Mucosa of rectum (tissue), 2 donors: ENCODE results near the gene SH2B2.
A peak's percentile ranks its signal among the peaks of the same experiment; 100 is the strongest.
"Not testable (repeated sequence)": the region's sequence is repeated elsewhere in the genome, so short reads cannot be mapped to it uniquely, and the experiment has no call there.

ENCODE experiments used
- H3K27ac ChIP-seq, 2 donors: one replicate each; pipeline ENCODE4 v1.7.0; 2013; ENCODE audit warnings: inconsistent platforms in 2 of 2, low read depth in 2 of 2, low read length in 2 of 2
- H3K27me3 ChIP-seq, 2 donors: one replicate each; pipeline ENCODE4 v1.7.0; 2013; ENCODE audit warnings: low read length in 2 of 2; ENCODE audit not compliant: control insufficient read depth in 2 of 2, insufficient read depth in 2 of 2
- H3K36me3 ChIP-seq, 2 donors: one replicate each; pipeline ENCODE4 v1.7.0; 2013; ENCODE audit warnings: low read length in 2 of 2; ENCODE audit not compliant: control insufficient read depth in 2 of 2, insufficient read depth in 2 of 2
- H3K4me1 ChIP-seq, 2 donors: one replicate each; pipeline ENCODE4 v1.7.0; 2013; ENCODE audit warnings: low read length in 2 of 2, mild to moderate bottlenecking in 1 of 2; ENCODE audit not compliant: control insufficient read depth in 2 of 2, insufficient read depth in 2 of 2
- H3K4me3 ChIP-seq, 2 donors: one replicate each; pipeline ENCODE4 v1.7.0; 2013; ENCODE audit warnings: low read length in 2 of 2
- H3K9ac ChIP-seq, 2 donors: one replicate each; pipeline ENCODE4 v1.7.0; 2013; ENCODE audit warnings: low read length in 2 of 2, low read depth in 1 of 2, mild to moderate bottlenecking in 1 of 2
- H3K9me3 ChIP-seq, 2 donors: one replicate each; pipeline ENCODE4 v1.7.0; 2013; ENCODE audit warnings: low read length in 2 of 2; ENCODE audit not compliant: control insufficient read depth in 2 of 2
- donor health status: healthy.
- donor health status: Normal muscosa, but diverticular disease.

SH2B2 gene

DNA sequence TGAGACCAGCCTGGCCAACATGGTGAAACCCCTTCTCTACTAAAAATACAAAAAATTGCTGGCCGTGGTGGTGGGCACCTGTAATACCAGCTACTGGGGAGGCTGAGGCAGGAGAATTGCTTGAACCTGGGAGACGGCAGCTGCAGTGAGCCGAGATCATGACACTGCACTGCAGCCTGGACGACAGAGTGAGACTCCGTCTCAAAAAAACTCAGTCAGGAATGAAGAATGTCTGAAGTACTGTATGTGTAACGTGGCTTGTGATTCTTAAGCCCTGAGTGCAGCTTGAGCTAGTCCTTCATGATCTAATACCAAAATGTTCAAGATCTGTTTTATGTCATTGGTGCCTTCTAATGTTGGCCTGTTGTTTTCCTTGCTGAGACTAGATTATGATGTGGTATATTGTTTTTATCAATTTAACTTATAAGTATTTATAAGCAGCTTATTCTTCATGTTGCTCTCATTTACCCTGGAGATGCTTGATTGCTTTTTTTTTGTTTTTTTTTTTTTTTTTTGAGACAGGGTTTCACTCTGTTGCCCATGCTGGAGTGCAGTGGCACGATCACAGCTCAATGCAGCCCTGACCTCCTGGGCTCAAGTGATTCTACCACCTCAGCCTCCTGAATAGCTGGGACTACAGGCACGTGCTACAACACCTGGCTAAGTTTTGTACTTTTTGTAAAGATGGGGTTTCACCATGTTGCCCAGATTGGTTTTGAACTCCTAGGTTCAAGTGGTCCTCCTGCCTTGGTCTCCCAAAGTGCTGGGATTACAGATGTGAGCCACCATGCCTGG is 44.2 kb downstream of the SH2B2 start:
- H3K9ac ChIP-seq, H3K36me3 ChIP-seq, H3K4me3 ChIP-seq, H3K27me3 ChIP-seq, H3K9me3 ChIP-seq, H3K27ac ChIP-seq, H3K4me1 ChIP-seq: not testable (repeated sequence)

GRCh38 chr7:102335574-102335973 is 48.9 kb downstream of the SH2B2 start:
- not testable (repeated sequence) for H3K36me3 ChIP-seq, H3K27ac ChIP-seq, H3K4me3 ChIP-seq, H3K9ac ChIP-seq, H3K27me3 ChIP-seq, H3K9me3 ChIP-seq, H3K4me1 ChIP-seq

DNA sequence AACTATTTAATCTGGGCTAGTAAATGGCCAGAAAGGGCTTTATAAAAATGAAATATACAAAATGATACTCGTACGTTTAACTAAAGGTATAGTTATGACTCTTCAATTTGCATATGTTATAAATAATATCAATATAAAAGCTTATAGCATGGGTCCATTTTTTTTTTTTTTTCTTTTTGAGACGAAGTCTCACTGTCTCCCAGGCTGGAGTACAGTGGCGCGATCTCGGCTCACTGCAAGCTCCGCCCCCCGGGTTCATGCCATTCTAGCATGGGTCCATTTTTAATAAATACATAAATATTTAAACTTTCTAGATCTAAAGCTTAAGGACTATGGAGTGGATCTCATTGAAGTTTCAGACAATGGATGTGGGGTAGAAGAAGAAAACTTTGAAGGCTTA is 50.3 kb downstream of the SH2B2 start:
- not testable (repeated sequence) for H3K9ac ChIP-seq, H3K27me3 ChIP-seq, H3K9me3 ChIP-seq, H3K4me1 ChIP-seq, H3K27ac ChIP-seq, H3K4me3 ChIP-seq, H3K36me3 ChIP-seq

- not testable (repeated sequence) for H3K4me1 ChIP-seq, H3K4me3 ChIP-seq
Observed at GRCh38 chr7:102337420-102337819, 50.8 kb downstream of the SH2B2 start.

GRCh38 chr7:102340599-102341368 is 54.1 kb downstream of the SH2B2 start:
- not testable (repeated sequence) for H3K9me3 ChIP-seq, H3K36me3 ChIP-seq, H3K27ac ChIP-seq, H3K27me3 ChIP-seq, H3K4me1 ChIP-seq, H3K4me3 ChIP-seq, H3K9ac ChIP-seq

More at GRCh38 chr7:102337420-102337819, 50.8 kb downstream of the SH2B2 start:
- H3K9me3 ChIP-seq, H3K27me3 ChIP-seq, H3K27ac ChIP-seq, H3K9ac ChIP-seq, H3K36me3 ChIP-seq: not testable (repeated sequence)

GRCh38 chr7:102346983-102347382 is 60.3 kb downstream of the SH2B2 start:
- H3K9ac ChIP-seq, H3K27me3 ChIP-seq, H3K4me3 ChIP-seq, H3K9me3 ChIP-seq, H3K27ac ChIP-seq, H3K4me1 ChIP-seq, H3K36me3 ChIP-seq: not testable (repeated sequence)

DNA sequence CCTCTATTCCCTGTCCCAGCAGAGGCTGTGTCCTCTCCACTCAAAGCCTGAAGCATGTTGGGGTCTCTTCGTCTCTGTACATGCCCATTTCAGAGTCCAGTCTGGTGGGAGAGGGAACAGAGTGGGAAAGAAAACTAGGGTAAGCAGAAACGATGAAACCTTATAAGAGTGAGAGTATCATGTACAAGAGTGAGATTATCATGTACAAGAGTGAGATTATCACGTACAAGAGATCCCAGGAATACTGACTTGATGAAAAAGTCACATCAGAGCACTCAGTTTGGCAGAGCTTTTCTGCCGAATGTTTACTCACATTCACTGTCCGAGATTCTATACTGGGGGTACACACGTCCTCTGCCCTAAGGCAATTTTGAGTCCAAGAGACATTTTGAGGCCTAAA is 69.7 kb downstream of the SH2B2 start, which contains the start of gene SPDYE6:
Gene SPDYE6 (minus strand): TSS at position 101 of the 400 bp plus-strand sequence. CDS start 421 bp downstream, outside the sequence.
- H3K27me3 ChIP-seq, H3K4me3 ChIP-seq, H3K9me3 ChIP-seq, H3K4me1 ChIP-seq, H3K9ac ChIP-seq, H3K36me3 ChIP-seq, H3K27ac ChIP-seq: not testable (repeated sequence)

- Histone ChIP-seq H3K4me3 (peak overlapping the region; percentile 69 to 80), H3K27ac (peak overlapping the region; percentile 81 to 83), H3K9ac (peak overlapping the region; percentile 41 to 78)
- H3K4me1 ChIP-seq, H3K27me3 ChIP-seq, H3K36me3 ChIP-seq, H3K9me3 ChIP-seq: not testable (repeated sequence)
Observed at GRCh38 chr7:102363549-102364393, 77.1 kb downstream of the SH2B2 start.

DNA sequence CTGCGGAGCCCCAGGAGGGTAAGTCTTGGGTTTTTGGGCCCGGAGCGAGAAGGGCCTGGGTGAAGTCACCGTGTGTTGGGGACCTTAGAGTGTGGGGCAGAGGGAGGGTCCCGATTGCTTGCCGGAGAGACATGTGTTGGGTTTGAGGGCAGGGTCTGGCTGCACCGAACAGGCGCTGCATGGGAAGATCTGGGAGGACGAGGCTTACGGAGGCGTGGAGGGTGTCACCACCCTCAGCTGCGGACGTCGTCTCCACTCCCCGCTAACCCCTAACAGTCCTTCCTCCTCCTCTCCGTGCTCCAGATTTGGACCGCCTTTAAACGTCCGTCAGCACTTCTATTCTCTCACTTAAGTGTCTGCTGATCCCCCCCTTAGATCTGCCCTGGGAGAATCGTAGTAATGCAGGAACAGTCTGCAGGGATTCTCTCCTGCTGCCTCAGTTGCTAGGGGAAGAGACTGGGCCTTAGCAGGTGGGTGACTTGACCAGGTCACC is 77.8 kb downstream of the SH2B2 start:
- not testable (repeated sequence) for H3K9me3 ChIP-seq, H3K4me1 ChIP-seq, H3K36me3 ChIP-seq, H3K27me3 ChIP-seq
- H3K4me3 ChIP-seq: peak overlapping the region; percentile 69 to 80
- peak overlapping the region; percentile 41 to 78 for H3K9ac ChIP-seq
- H3K27ac ChIP-seq: peak overlapping the region; percentile 81 to 83

DNA sequence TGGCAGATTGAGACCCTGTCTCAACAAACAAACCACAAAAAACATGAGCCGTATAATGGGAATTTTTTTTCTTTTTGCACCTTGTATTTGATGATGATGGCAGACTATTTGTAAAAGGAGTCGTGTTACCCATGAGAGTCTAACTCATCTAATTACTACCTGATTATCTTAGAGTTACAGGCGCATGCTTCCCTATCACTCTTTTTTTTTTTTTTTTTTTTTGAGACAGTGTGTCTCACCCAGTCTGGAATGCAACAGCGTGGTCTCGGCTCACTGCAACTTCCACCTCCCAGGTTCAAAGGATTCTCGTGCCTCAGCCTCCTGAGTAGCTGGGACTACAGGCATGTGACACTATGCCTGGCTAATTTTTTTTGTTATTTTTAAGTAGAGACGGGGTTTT is 78.7 kb downstream of the SH2B2 start:
- H3K4me1 ChIP-seq, H3K27ac ChIP-seq, H3K9me3 ChIP-seq, H3K9ac ChIP-seq, H3K27me3 ChIP-seq, H3K36me3 ChIP-seq, H3K4me3 ChIP-seq: not testable (repeated sequence)
